GM18873 (cell line): ENCODE results near the gene CRLF1.

Experiments used
- ATAC-seq: cut with Tn5 transposase; IDR thresholded peaks from one replicate; pipeline ENCODE4 v1.9.1; 2021; ENCODE audit warnings: mild to moderate bottlenecking, moderate library complexity, moderate number of reproducible peaks; ENCODE audit not compliant: unreplicated experiment, low FRiP score

Gene CRLF1

GRCh38 chr19:18636969-18637629, 30.5 kb upstream of the CRLF1 start, which contains the start of gene KLHL26:
Gene KLHL26, plus strand, starts transcription at chr19:18637028. Its CDS starts 27 bp downstream, at chr19:18637055.
- ATAC-seq, result no peak

GRCh38 chr19:18636183-18636968, 29.8 kb upstream of the CRLF1 start:
- peak; percentile 66 for ATAC-seq

- ATAC-seq, result no peak
These were observed 29.2 kb upstream of the CRLF1 start for GRCh38 chr19:18635831-18636182.

GRCh38 chr19:18634612-18635297, 28.2 kb upstream of the CRLF1 start:
- ATAC-seq, result no peak

GRCh38 chr19:18633321-18633720, 26.7 kb upstream of the CRLF1 start:
- no peak for ATAC-seq

- ATAC-seq, result no peak
These were observed 22.8 kb upstream of the CRLF1 start for GRCh38 chr19:18629166-18630088.

- ATAC-seq, result no peak
These were observed 20.3 kb upstream of the CRLF1 start for GRCh38 chr19:18626906-18627305.

GRCh38 chr19:18620902-18621301, 14.3 kb upstream of the CRLF1 start:
- ATAC-seq, result no peak

- no peak for ATAC-seq
These were observed 13.7 kb upstream of the CRLF1 start for GRCh38 chr19:18620311-18620710.

- ATAC-seq, result no peak
These were observed 11.6 kb upstream of the CRLF1 start for GRCh38 chr19:18618236-18618635.

- ATAC-seq, result no peak
These were observed 11.0 kb upstream of the CRLF1 start for GRCh38 chr19:18617562-18617961.

- ATAC-seq, result no peak
These were observed 9.4 kb upstream of the CRLF1 start for GRCh38 chr19:18616023-18616422.

GRCh38 chr19:18613589-18614234, 7.1 kb upstream of the CRLF1 start:
- ATAC-seq, result no peak

- no peak for ATAC-seq
These were observed 6.4 kb upstream of the CRLF1 start, which contains the start of gene TMEM59L for GRCh38 chr19:18612772-18613588. Gene TMEM59L, plus strand, starts transcription at chr19:18612870. Its CDS starts 89 bp downstream, at chr19:18612959.

GRCh38 chr19:18612051-18612771, 5.6 kb upstream of the CRLF1 start:
- no peak for ATAC-seq

- ATAC-seq, result no peak
These were observed 4.9 kb upstream of the CRLF1 start for GRCh38 chr19:18611327-18612050.

- ATAC-seq, result no peak
These were observed 4.1 kb upstream of the CRLF1 start for GRCh38 chr19:18610556-18611326.
